ENCODE data around the gene CTU1.

The CTU1 gene

GRCh38 chr19:51131780-51132680 is 23.8 kb upstream of the CTU1 start:
- no peak for DNase-seq

- DNase-seq = no peak
Measured at GRCh38 chr19:51129716-51130115, 21.5 kb upstream of the CTU1 start.

GRCh38 chr19:51128227-51128626 is 20.0 kb upstream of the CTU1 start:
- DNase-seq = no peak

- no peak for DNase-seq
Measured at GRCh38 chr19:51127755-51128154, 19.5 kb upstream of the CTU1 start.

- DNase-seq = no peak
Measured at GRCh38 chr19:51127032-51127431, 18.8 kb upstream of the CTU1 start.

- no peak for DNase-seq
Measured at GRCh38 chr19:51125421-51126075, 17.3 kb upstream of the CTU1 start.

GRCh38 chr19:51124729-51125128 is 16.5 kb upstream of the CTU1 start, which contains the start of gene SIGLEC9:
SIGLEC9 (plus strand) TSS chr19:51124906; CDS start chr19:51124975, 69 bp downstream.
- no peak for DNase-seq

- DNase-seq = no peak
Measured at GRCh38 chr19:51124216-51124615, 16.0 kb upstream of the CTU1 start.

GRCh38 chr19:51123802-51124201 is 15.6 kb upstream of the CTU1 start:
- no peak for DNase-seq

- no peak for DNase-seq
Measured at GRCh38 chr19:51123381-51123800, 15.2 kb upstream of the CTU1 start.

GRCh38 chr19:51122112-51122981 is 14.1 kb upstream of the CTU1 start:
- no peak for DNase-seq

GRCh38 chr19:51121257-51121656 is 13.0 kb upstream of the CTU1 start:
- no peak for DNase-seq

GRCh38 chr19:51120160-51120559 is 12.0 kb upstream of the CTU1 start:
- no peak for DNase-seq

GRCh38 chr19:51119611-51120010 is 11.4 kb upstream of the CTU1 start:
- DNase-seq = no peak

- DNase-seq = no peak
Measured at GRCh38 chr19:51119101-51119500, 10.9 kb upstream of the CTU1 start.

GRCh38 chr19:51116736-51117286 is 8.6 kb upstream of the CTU1 start:
- DNase-seq = no peak

- no peak for DNase-seq
Measured at GRCh38 chr19:51114087-51114729, 6.0 kb upstream of the CTU1 start.

- DNase-seq = no peak
Measured at GRCh38 chr19:51111606-51112005, 3.4 kb upstream of the CTU1 start.

- DNase-seq = no peak
Measured at GRCh38 chr19:51110666-51110971, 2.4 kb upstream of the CTU1 start.

- no peak for DNase-seq
Measured at GRCh38 chr19:51108805-51109146, 567 bp upstream of the CTU1 start.

- DNase-seq = no peak
Measured at GRCh38 chr19:51107406-51108065, 673 bp downstream of the CTU1 start.

- DNase-seq = no peak
Measured at GRCh38 chr19:51103926-51104341, 4.3 kb downstream of the CTU1 start.
